K562 (cell line): ENCODE measurements around the gene NPHP1. TPM values are rescaled to one million over a fixed set of nuclear protein-coding genes. Genes with fewer than 3 reads are reported as not detected.
A peak's percentile ranks its signal among the peaks of the same experiment; 100 is the strongest.
"Not testable (repeated sequence)": the region's sequence is repeated elsewhere in the genome, so short reads cannot be mapped to it uniquely, and the experiment has no call there.

Experiments
- ATAC-seq: fragments of 200-7000 bp; cut with Tn5 transposase; 3 replicates; pipeline ENCODE4 v1.9.1; 2020; ENCODE audit warnings: moderate library complexity
- BruUV-seq: library from RNA; stranded (reverse); fragments of 400-500 nt; replicated peaks from 2 replicates; lab custom pipeline; 2021; lab: Mats Ljungman, UMichigan
- CTCF ChIA-PET: fragments of 300-600 bp; formaldehyde crosslinking; extraction: SDS; loops from one replicate; lab custom pipeline; 2021; ENCODE audit warnings: low intra/inter-chr PET ratio; lab: Yijun Ruan, JAX
- POLR2A ChIA-PET: fragments of 300-600, 350-650 bp; sonication (Branson Sonifier 250); formaldehyde crosslinking; extraction: SDS; loops from one replicate; lab custom pipeline; 2021; ENCODE audit warnings: antibody characterized with exemption, inconsistent platforms; lab: Yijun Ruan, JAX
- DNase-seq, 4 experiments: peaks; one replicate each; pipeline versions ENCODE4 v3.0.0 to v3.0.0-alpha.2; 2011 to 2018; ENCODE audit warnings: low spot score in 3 of 4, mixed read lengths in 3 of 4; ENCODE audit errors: extremely low read depth in 1 of 4
- FAIRE-seq: peaks from 2 replicates; lab custom pipeline; 2011; peaks lifted over from hg19 to GRCh38; lab: Jason Lieb, UNC
- H2AFZ ChIP-seq: 2 replicates; pipeline ENCODE4 v1.6.0; 2011; ENCODE audit warnings: low read depth, low read length, control low read depth, inconsistent platforms
- H3K27ac ChIP-seq: fragments of 200-600 bp; 3 replicates; pipeline ENCODE4 v1.8.0; 2011; ENCODE audit warnings: low read depth, mild to moderate bottlenecking, control low read depth, inconsistent platforms, low read length, moderate library complexity, mixed read lengths; ENCODE audit errors: extremely low read depth
- H3K27me3 ChIP-seq, 2 experiments: fragments of 300-600 bp in 1 of 2; 2 replicates in 1 of 2; 3 replicates in 1 of 2; pipeline versions ENCODE4 v1.6.0 to v1.8.0; 2011; ENCODE audit warnings: inconsistent platforms in 2 of 2, low read length in 2 of 2, mild to moderate bottlenecking in 1 of 2, mixed read lengths in 1 of 2, moderate library complexity in 1 of 2; ENCODE audit not compliant: control insufficient read depth in 2 of 2, insufficient read depth in 2 of 2
- H3K36me3 ChIP-seq: fragments of 300-600 bp; 3 replicates; pipeline ENCODE4 v1.8.0; 2011; ENCODE audit warnings: mild to moderate bottlenecking, low read length, inconsistent platforms; ENCODE audit not compliant: control insufficient read depth, insufficient read depth
- H3K4me1 ChIP-seq, 2 experiments: fragments of 200-600 bp in 1 of 2; replicated peaks in 1 of 2; 2 replicates in 1 of 2; 3 replicates in 1 of 2; pipeline versions ENCODE4 v1.5.1 to v1.8.0; 2011; ENCODE audit warnings: inconsistent platforms in 2 of 2, low read length in 2 of 2, mild to moderate bottlenecking in 1 of 2, mixed read lengths in 1 of 2, moderate library complexity in 1 of 2; ENCODE audit not compliant: control insufficient read depth in 2 of 2, insufficient read depth in 2 of 2
- H3K4me2 ChIP-seq: 2 replicates; pipeline ENCODE4 v1.6.1; 2011; ENCODE audit warnings: low read length, control low read depth, inconsistent platforms, mixed read lengths; ENCODE audit not compliant: insufficient read depth
- H3K4me3 ChIP-seq: fragments of 200-600 bp; sonication (generic), shearing (Covaris generic); 2 replicates; pipeline ENCODE4 v1.5.1; 2016; ENCODE audit warnings: control low read depth, inconsistent platforms
- H3K79me2 ChIP-seq: fragments of 200-600 bp; 3 replicates; pipeline ENCODE4 v1.8.0; 2011; ENCODE audit warnings: low read length, inconsistent platforms; ENCODE audit not compliant: control insufficient read depth, insufficient read depth
- H3K9ac ChIP-seq, 2 experiments: 2 replicates each; pipeline versions ENCODE4 v1.6.0 to v1.6.1; 2011; ENCODE audit warnings: low read depth in 2 of 2, low read length in 2 of 2, control low read depth in 1 of 2, inconsistent platforms in 1 of 2, mild to moderate bottlenecking in 1 of 2, mixed read lengths in 1 of 2; ENCODE audit not compliant: insufficient read depth in 1 of 2
- H3K9me1 ChIP-seq: one replicate; pipeline ENCODE4 v1.6.0; 2011; ENCODE audit warnings: inconsistent platforms, mild to moderate bottlenecking, low read length, moderate library complexity; ENCODE audit not compliant: control insufficient read depth, insufficient read depth
- H3K9me3 ChIP-seq: replicated peaks from 2 replicates; pipeline ENCODE4 v1.5.1; 2011; ENCODE audit warnings: low read depth, low read length, inconsistent platforms; ENCODE audit not compliant: control insufficient read depth, insufficient read depth
- H4K20me1 ChIP-seq: replicated peaks from 2 replicates; pipeline ENCODE4 v1.6.1; 2011; ENCODE audit warnings: low read length, inconsistent platforms, mixed read lengths; ENCODE audit not compliant: control insufficient read depth, insufficient read depth
- ZFP36 ChIP-seq: fragments of 150-350 bp; IDR thresholded peaks from 2 replicates; pipeline ENCODE4 v1.6.1; 2018; ENCODE audit warnings: low read length, low read depth; ENCODE audit not compliant: partially characterized antibody
- ZNF707 ChIP-seq: fragments of 250-450 bp; sonication (Bioruptor Pico); conservative IDR thresholded peaks from 2 replicates; pipeline ENCODE4 v1.8.0; 2022; ENCODE audit warnings: inconsistent platforms, mild to moderate bottlenecking, moderate library complexity
- WGBS: fragments of 100-300 bp; shearing (Covaris generic); methylation state at CpG from one replicate; pipeline ENCODE4 v1.1.6; 2016; ENCODE audit warnings: low coverage, mixed read lengths; ENCODE audit not compliant: insufficient coverage; ENCODE audit errors: missing lambda C conversion rate; 5-methylcytosine and 5-hydroxymethylcytosine counted together
- in situ Hi-C: fragments of 300-500 bp; cut with MboI; formaldehyde crosslinking; loops from 4 replicates; pipeline ENCODE4 v1.15.0; 2018; ENCODE audit warnings: inconsistent platforms, mixed read lengths
- intact Hi-C: fragments of 100-400 bp; cut with micrococcal nuclease; formaldehyde crosslinking; loops from 2 replicates; pipeline ENCODE4 v1.14.2; 2022
- polyA plus RNA-seq, 8 experiments: library from polyadenylated mRNA; depleted of rRNA in 4 of 8; stranded (reverse) in 5 of 8; unstranded in 3 of 8; fragments of >200 nt; fragmentation: Nextera tagmentation in 2 of 8; fragmentation: Illumina TruSeq in 1 of 8; extraction: Ambion mirVana in 2 of 8; extraction: Trizol in 1 of 8; gene quantifications; 2 replicates each; pipeline versions ENCODE4 v1.2.1 to v1.2.3, GENCODE V29; 2011 to 2014; ENCODE audit warnings: inconsistent platforms in 1 of 8, missing spikeins in 1 of 8
- total RNA-seq, 7 experiments: library from RNA; depleted of rRNA in 6 of 7; stranded (reverse); fragments of >200 nt in 6 of 7; fragmentation: Illumina TruSeq in 2 of 7; extraction: Trizol in 2 of 7; gene quantifications; 2 replicates each; pipeline versions ENCODE4 v1.2.1 to v1.2.3, GENCODE V29; 2011 to 2021; ENCODE audit warnings: low replicate concordance in 1 of 7

Gene NPHP1
- total and polyA plus RNA-seq, 9 of the 15 experiments (the other 6 are each of a cell fraction or from before 2014, with no cell fraction given), result 0.11 to 0.32 (median 0.20) TPM; not detected in 5

- TF ChIP-seq ZFP36, result peak; percentile 52
- H3K9ac ChIP-seq, H3K9me3 ChIP-seq, H3K27me3 ChIP-seq, H3K4me2 ChIP-seq, H3K27ac ChIP-seq, H3K9me1 ChIP-seq, BruUV-seq, in situ Hi-C loops, H3K79me2 ChIP-seq, POLR2A ChIA-PET, H3K4me1 ChIP-seq, FAIRE-seq, H3K36me3 ChIP-seq, H2AFZ ChIP-seq, H3K4me3 ChIP-seq, ATAC-seq, DNase-seq, H4K20me1 ChIP-seq, CTCF ChIA-PET, intact Hi-C loops: not testable (repeated sequence)
- 3% methylated on average over 4 of the region's 4 CpGs for WGBS
Observed at GRCh38 chr2:110154828-110155227, 50.0 kb downstream of the NPHP1 start.

DNA sequence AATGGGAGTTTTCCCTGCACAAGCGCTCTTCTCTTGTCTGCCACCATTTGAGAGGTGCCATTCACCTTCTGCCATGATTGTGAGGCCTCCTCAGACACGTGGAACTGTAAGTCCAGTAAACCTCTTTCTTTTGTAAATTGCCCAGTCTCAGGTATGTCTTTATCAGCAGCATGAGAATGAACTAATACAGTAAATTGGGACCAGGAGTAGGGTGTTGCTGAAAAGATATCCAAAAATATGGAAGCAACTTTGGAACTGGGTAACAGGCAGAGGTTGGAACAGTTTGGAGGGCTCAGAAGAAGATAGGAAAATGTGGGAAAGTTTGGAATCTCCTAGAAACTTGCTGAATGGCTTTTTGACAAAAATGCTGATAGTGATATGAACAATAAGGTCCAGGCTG, 50.6 kb downstream of the NPHP1 start:
- WGBS, result 0% methylated on average over 2 of the region's 2 CpGs
- ATAC-seq, intact Hi-C loops, H2AFZ ChIP-seq, H3K4me1 ChIP-seq, BruUV-seq, H3K79me2 ChIP-seq, H3K4me3 ChIP-seq, H3K36me3 ChIP-seq, DNase-seq, H3K9ac ChIP-seq, H3K27me3 ChIP-seq, FAIRE-seq, in situ Hi-C loops, H4K20me1 ChIP-seq, H3K9me3 ChIP-seq, H3K9me1 ChIP-seq, H3K27ac ChIP-seq, CTCF ChIA-PET, H3K4me2 ChIP-seq, POLR2A ChIA-PET: not testable (repeated sequence)
- peak; percentile 87 for TF ChIP-seq ZNF707
